SK-N-SH (cell line): ENCODE data around the gene SIRT1. TPM values are rescaled to one million over a fixed set of nuclear protein-coding genes. Genes with fewer than 3 reads are reported as not detected.

ENCODE experiments used
- CTCF ChIA-PET: fragments of 300-600, 350-600 bp; formaldehyde crosslinking; extraction: SDS; loops from one replicate; lab custom pipeline; 2021; lab: Yijun Ruan, JAX
- POLR2A ChIA-PET: fragments of 350-600 bp; sonication (Branson Sonifier 250); formaldehyde crosslinking; extraction: SDS; loops from one replicate; lab custom pipeline; 2020; ENCODE audit warnings: antibody characterized with exemption, inconsistent platforms; lab: Yijun Ruan, JAX
- DNase-seq: peaks from one replicate; pipeline ENCODE4 v3.0.0; 2012
- H2AFZ ChIP-seq: fragments of 200-600 bp; sonication (generic); 2 replicates; pipeline ENCODE4 v1.8.1; 2016; ENCODE audit warnings: antibody characterized with exemption, mild to moderate bottlenecking, low read depth
- H3F3A ChIP-seq: fragments of 200-600 bp; sonication (generic); replicated peaks from 2 replicates; pipeline ENCODE3; 2016; ENCODE audit warnings: antibody characterized with exemption, mild to moderate bottlenecking; ENCODE audit not compliant: insufficient read depth
- H3K27ac ChIP-seq, 2 experiments: fragments of 200-500 bp in 1 of 2; fragments of 200-600 bp in 1 of 2; sonication (Bioruptor generic) in 1 of 2; sonication (generic), shearing (Covaris generic) in 1 of 2; 2 replicates each; pipeline versions ENCODE4 v1.5.1 to v1.6.1; 2014 to 2016; ENCODE audit warnings: low read depth in 2 of 2, inconsistent platforms in 1 of 2, low read length in 1 of 2, mild to moderate bottlenecking in 1 of 2, mixed read lengths in 1 of 2
- H3K27me3 ChIP-seq: fragments of 200-600 bp; sonication (generic), shearing (Covaris generic); 2 replicates; pipeline ENCODE4 v1.6.1; 2016; ENCODE audit warnings: mixed run types; ENCODE audit not compliant: insufficient read depth
- H3K36me3 ChIP-seq, 2 experiments: fragments of 200-500 bp in 1 of 2; fragments of 200-600 bp in 1 of 2; sonication (Bioruptor generic) in 1 of 2; sonication (generic) in 1 of 2; replicated peaks in 1 of 2; 2 replicates each; pipeline versions ENCODE3 to v1.5.1; 2014 to 2016; ENCODE audit warnings: low read length in 1 of 2, mild to moderate bottlenecking in 1 of 2; ENCODE audit not compliant: insufficient read depth in 2 of 2, control insufficient read depth in 1 of 2
- H3K4me1 ChIP-seq, 2 experiments: fragments of 200-500 bp in 1 of 2; fragments of 200-600 bp in 1 of 2; sonication (Bioruptor generic) in 1 of 2; sonication (generic), shearing (Covaris generic) in 1 of 2; 2 replicates each; pipeline versions ENCODE4 v1.5.1 to v1.6.1; 2014 to 2016; ENCODE audit warnings: low read depth in 1 of 2, low read length in 1 of 2, mixed run types in 1 of 2; ENCODE audit not compliant: insufficient read depth in 2 of 2, control insufficient read depth in 1 of 2
- H3K4me2 ChIP-seq: fragments of 200-600 bp; sonication (generic), shearing (Covaris generic); 2 replicates; pipeline ENCODE4 v1.6.1; 2017; ENCODE audit warnings: mixed run types
- H3K4me3 ChIP-seq, 2 experiments: fragments of 200-500 bp in 1 of 2; fragments of 200-600 bp in 1 of 2; sonication (Bioruptor generic) in 1 of 2; sonication (generic), shearing (Covaris generic) in 1 of 2; 2 replicates each; pipeline versions ENCODE4 v1.5.1 to v1.8.1; 2014 to 2016; ENCODE audit warnings: low read depth in 2 of 2, inconsistent platforms in 1 of 2, low read length in 1 of 2, mild to moderate bottlenecking in 1 of 2, mixed read lengths in 1 of 2, moderate library complexity in 1 of 2
- H3K79me2 ChIP-seq: fragments of 200-600 bp; sonication (generic); 2 replicates; pipeline ENCODE4 v1.8.1; 2017; ENCODE audit warnings: mild to moderate bottlenecking; ENCODE audit not compliant: insufficient read depth
- H3K9ac ChIP-seq: fragments of 200-600 bp; sonication (generic); 2 replicates; pipeline ENCODE4 v1.6.1; 2017; ENCODE audit warnings: mixed run types
- H3K9me2 ChIP-seq: fragments of 200-600 bp; sonication (generic); 2 replicates; pipeline ENCODE4 v1.6.1; 2017; ENCODE audit warnings: mixed run types
- H3K9me3 ChIP-seq: fragments of 200-600 bp; sonication (generic); 2 replicates; pipeline ENCODE4 v1.6.1; 2017; ENCODE audit warnings: mixed run types, mild to moderate bottlenecking, moderate library complexity
- H4K20me1 ChIP-seq: fragments of 200-600 bp; sonication (generic); 2 replicates; pipeline ENCODE4 v1.6.1; 2017; ENCODE audit warnings: mild to moderate bottlenecking, mixed run types; ENCODE audit not compliant: insufficient read depth
- CHD2 ChIP-seq: fragments of 150-350 bp; IDR thresholded peaks from 2 replicates; pipeline ENCODE4 v1.6.1; 2018; ENCODE audit warnings: low read length; ENCODE audit not compliant: partially characterized antibody
- CTCF ChIP-seq: fragments of 200-600 bp; sonication (generic); IDR thresholded peaks from 2 replicates; pipeline ENCODE4 v1.6.1; 2017; ENCODE audit warnings: antibody characterized with exemption, mild to moderate bottlenecking, moderate library complexity
- ELF1 ChIP-seq: IDR thresholded peaks from 2 replicates; pipeline ENCODE4 v1.4.0; 2012
- EZH2phosphoT487 ChIP-seq: fragments of 200-600 bp; sonication (generic); IDR thresholded peaks from 2 replicates; pipeline ENCODE4 v1.6.1; 2017; ENCODE audit warnings: low read depth, mixed run types, mild to moderate bottlenecking, antibody characterized with exemption, moderate library complexity, borderline replicate concordance
- FOSL2 ChIP-seq: IDR thresholded peaks from 2 replicates; pipeline ENCODE4 v1.4.0; 2012; ENCODE audit warnings: low read depth, mild to moderate bottlenecking, moderate library complexity, borderline replicate concordance
- GABPA ChIP-seq: IDR thresholded peaks from 2 replicates; pipeline ENCODE4 v1.4.0; 2012; ENCODE audit warnings: low read depth, mild to moderate bottlenecking
- GATA2 ChIP-seq: sonication (generic); formaldehyde crosslinking; IDR thresholded peaks from 2 replicates; pipeline ENCODE4 v1.5.0; 2020; ENCODE audit warnings: mild to moderate bottlenecking, missing genetic modification reagents
- IRF3 ChIP-seq: fragments of 150-350 bp; IDR thresholded peaks from 2 replicates; pipeline ENCODE4 v1.6.1; 2016; ENCODE audit warnings: mild to moderate bottlenecking, low read depth, low read length
- MEF2A ChIP-seq: IDR thresholded peaks from 2 replicates; pipeline ENCODE4 v1.4.0; 2012; ENCODE audit warnings: low read depth, borderline replicate concordance
- MXI1 ChIP-seq: IDR thresholded peaks from 2 replicates; pipeline ENCODE4 v1.6.1; 2012; ENCODE audit warnings: mild to moderate bottlenecking, low read depth, low read length, improper control_type of control experiment
- NRF1 ChIP-seq: IDR thresholded peaks from 2 replicates; pipeline ENCODE4 v1.6.1; 2012; ENCODE audit warnings: low read depth, mild to moderate bottlenecking, low read length
- POLR2AphosphoS5 ChIP-seq: IDR thresholded peaks from 2 replicates; pipeline ENCODE4 v1.6.1; 2012; ENCODE audit warnings: low read depth, low read length
- RAD21 ChIP-seq: IDR thresholded peaks from 2 replicates; pipeline ENCODE4 v1.6.1; 2012; ENCODE audit warnings: mild to moderate bottlenecking, low read length
- REST ChIP-seq: IDR thresholded peaks from 2 replicates; pipeline ENCODE4 v1.6.1; 2012; ENCODE audit warnings: mild to moderate bottlenecking, low read depth, low read length, moderate library complexity
- RFX5 ChIP-seq: IDR thresholded peaks from 2 replicates; pipeline ENCODE4 v1.6.1; 2012; ENCODE audit warnings: mild to moderate bottlenecking, improper control_type of control experiment, low read length
- RXRA ChIP-seq: IDR thresholded peaks from 2 replicates; pipeline ENCODE4 v1.4.0; 2012; ENCODE audit warnings: low read depth, mild to moderate bottlenecking, borderline replicate concordance
- SIN3A ChIP-seq: IDR thresholded peaks from 2 replicates; pipeline ENCODE4 v1.6.1; 2012; ENCODE audit warnings: low read depth, mild to moderate bottlenecking, low read length, moderate library complexity, borderline replicate concordance
- SMC3 ChIP-seq: IDR thresholded peaks from 2 replicates; pipeline ENCODE4 v1.6.1; 2012; ENCODE audit warnings: low read depth, low read length, improper control_type of control experiment
- TAF1 ChIP-seq: IDR thresholded peaks from 2 replicates; pipeline ENCODE4 v1.6.1; 2012; ENCODE audit warnings: low read depth, mild to moderate bottlenecking, low read length, moderate library complexity, borderline replicate concordance
- TCF12 ChIP-seq: IDR thresholded peaks from 2 replicates; pipeline ENCODE4 v1.4.0; 2012
- TEAD4 ChIP-seq: IDR thresholded peaks from 2 replicates; pipeline ENCODE4 v1.4.0; 2012; ENCODE audit warnings: mild to moderate bottlenecking, borderline replicate concordance; ENCODE audit not compliant: insufficient read depth
- YY1 ChIP-seq: IDR thresholded peaks from 2 replicates; pipeline ENCODE4 v1.4.0; 2012; ENCODE audit warnings: low read depth, mild to moderate bottlenecking
- ZBTB33 ChIP-seq: IDR thresholded peaks from 2 replicates; pipeline ENCODE4 v1.4.0; 2012; ENCODE audit warnings: low read depth, borderline replicate concordance
- WGBS: methylation state at CpG from one replicate; pipeline ENCODE4 v1.1.6; 2017; ENCODE audit warnings: low lambda C conversion rate; 5-methylcytosine and 5-hydroxymethylcytosine counted together
- polyA plus RNA-seq, 3 experiments: library from polyadenylated mRNA; depleted of rRNA; stranded (reverse); fragments of >200 nt; gene quantifications; 2 replicates each; pipeline ENCODE4 v1.2.3, GENCODE V29; 2012

The SIRT1 gene
- polyA plus RNA-seq, 1 of the 3 experiments (the other 2 are of a cell fraction), result 6.0 TPM

GRCh38 chr10:67864607-67865371 is 19.7 kb upstream of the SIRT1 start (continued):
- TF ChIP-seq NRF1, result no peak
- TF ChIP-seq RXRA, result no peak
- TF ChIP-seq EZH2phosphoT487, result no peak
- no peak for TF ChIP-seq TCF12
- no peak for TF ChIP-seq ZBTB33
- TF ChIP-seq CTCF, result no peak
- TF ChIP-seq RFX5, result no peak
- TF ChIP-seq, all 33 proteins: peak for 0

GRCh38 chr10:67868132-67868531 is 16.3 kb upstream of the SIRT1 start:
- Histone ChIP-seq H3K9ac (no peak overlapping the region), H2AFZ (no peak overlapping the region), H3K79me2 (no peaks in the 10 kb centered on the region), H3K27ac (no peak overlapping the region), H3K4me1 (no peaks in the 10 kb centered on the region; a peak in 1 of 4 replicates), H4K20me1 (no peaks in the 10 kb centered on the region), H3K36me3 (no peaks in the 10 kb centered on the region), H3K9me2 (no peaks in the 10 kb centered on the region), H3K9me3 (no peaks in the 10 kb centered on the region), H3K27me3 (no peaks in the 10 kb centered on the region), H3K4me2 (no peak overlapping the region), H3K4me3 (no peak overlapping the region), H3F3A (no peaks in the 10 kb centered on the region)
- no peak for DNase-seq
- ChIA-PET POLR2A (no interaction called here), CTCF (interaction anchor here (1.5 to 3.2 kb wide), 2 partner anchors 12 to 434 kb away, joined by 4 to 13 read pairs; no protein-coding TSS in a partner anchor)
- WGBS, result 82% methylated on average over 2 of the region's 2 CpGs
- no peak for TF ChIP-seq CHD2
- TF ChIP-seq TAF1, result no peak
- no peak for TF ChIP-seq MXI1
- no peak for TF ChIP-seq POLR2AphosphoS5
- TF ChIP-seq MEF2A, result no peak
- no peak for TF ChIP-seq GATA2 (CRISPR knock-in tag)
- TF ChIP-seq RAD21, result no peak
- TF ChIP-seq SIN3A, result no peak
- TF ChIP-seq YY1, result no peak
- no peak for TF ChIP-seq GABPA
- no peak for TF ChIP-seq SMC3
- no peak for TF ChIP-seq IRF3
- no peak for TF ChIP-seq TEAD4
- no peak for TF ChIP-seq REST
- TF ChIP-seq FOSL2, result no peak
- no peak for TF ChIP-seq TCF12
- no peak for TF ChIP-seq EZH2phosphoT487
- no peak for TF ChIP-seq ELF1
